ENCODE measurements around the gene URB1.

Gene URB1

DNA sequence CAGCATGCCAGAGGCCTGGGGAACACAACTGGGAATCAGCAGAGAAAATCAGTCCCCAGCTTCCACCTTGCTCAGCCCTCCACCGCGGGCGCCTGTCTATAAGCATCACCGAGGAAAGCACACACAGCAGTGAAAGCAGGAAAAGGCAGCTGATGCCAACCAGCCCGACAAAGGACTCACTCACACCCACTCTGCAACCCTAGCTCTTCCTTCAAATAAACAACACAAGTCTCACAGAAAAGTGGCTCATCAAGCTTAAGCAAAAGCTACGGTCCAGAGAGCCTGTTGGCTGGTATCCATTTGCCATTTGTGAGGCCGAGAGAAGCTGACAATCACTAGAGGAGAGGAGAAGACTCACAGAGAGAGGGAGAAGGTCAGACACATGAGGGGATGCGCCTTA is 67.1 kb downstream of the URB1 start:
- DNase-seq (ENCODE audit: low spot score) = no peak
- TF ChIP-seq, protein P1, sequence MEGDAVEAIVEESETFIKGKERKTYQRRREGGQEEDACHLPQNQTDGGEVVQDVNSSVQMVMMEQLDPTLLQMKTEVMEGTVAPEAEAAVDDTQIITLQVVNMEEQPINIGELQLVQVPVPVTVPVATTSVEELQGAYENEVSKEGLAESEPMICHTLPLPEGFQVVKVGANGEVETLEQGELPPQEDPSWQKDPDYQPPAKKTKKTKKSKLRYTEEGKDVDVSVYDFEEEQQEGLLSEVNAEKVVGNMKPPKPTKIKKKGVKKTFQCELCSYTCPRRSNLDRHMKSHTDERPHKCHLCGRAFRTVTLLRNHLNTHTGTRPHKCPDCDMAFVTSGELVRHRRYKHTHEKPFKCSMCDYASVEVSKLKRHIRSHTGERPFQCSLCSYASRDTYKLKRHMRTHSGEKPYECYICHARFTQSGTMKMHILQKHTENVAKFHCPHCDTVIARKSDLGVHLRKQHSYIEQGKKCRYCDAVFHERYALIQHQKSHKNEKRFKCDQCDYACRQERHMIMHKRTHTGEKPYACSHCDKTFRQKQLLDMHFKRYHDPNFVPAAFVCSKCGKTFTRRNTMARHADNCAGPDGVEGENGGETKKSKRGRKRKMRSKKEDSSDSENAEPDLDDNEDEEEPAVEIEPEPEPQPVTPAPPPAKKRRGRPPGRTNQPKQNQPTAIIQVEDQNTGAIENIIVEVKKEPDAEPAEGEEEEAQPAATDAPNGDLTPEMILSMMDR (conservative IDR thresholded peaks at IDR 0.05; ENCODE audit: low read depth) = no peak
- POLR2A ChIA-PET (ENCODE audit: low non-redundant PET) = interaction anchor here (0.6 kb wide), 1 partner anchor 806 kb away, joined by 4 read pairs; no protein-coding TSS in a partner anchor
- H3K27ac ChIP-seq = no peak overlapping the region
- CTCF ChIA-PET = no interaction called here

DNA sequence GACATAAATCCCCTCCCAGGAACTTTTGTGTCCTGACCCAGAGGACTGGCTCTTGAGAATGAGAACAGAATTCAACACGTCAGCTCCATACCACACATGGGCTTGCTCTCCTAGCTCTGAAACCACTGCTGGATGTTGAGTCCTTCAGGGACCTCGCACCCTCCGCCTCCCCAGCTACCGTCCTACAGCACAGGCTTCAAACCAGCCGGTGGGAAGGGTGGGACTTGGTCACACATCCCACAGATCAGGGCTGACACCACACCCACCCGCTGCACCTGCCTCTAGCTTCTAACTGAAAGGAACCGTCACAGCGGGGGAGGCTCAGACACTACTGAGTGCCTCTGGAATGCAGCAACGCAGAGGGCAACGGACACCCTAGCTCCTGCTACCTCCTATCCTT is 70.1 kb downstream of the URB1 start:
- DNase-seq (ENCODE audit: low spot score) = no peak
- ChIA-PET POLR2A (ENCODE audit: low non-redundant PET) (no interaction called here), CTCF (interaction anchor here (0.6 kb wide), 2 partner anchors 323 to 537 kb away, joined by 3 read pairs; no protein-coding TSS in a partner anchor)
- H3K27ac ChIP-seq = peak overlapping the region; percentile 25
- TF ChIP-seq, protein P1 (conservative IDR thresholded peaks at IDR 0.05; ENCODE audit: low read depth) = no peak

DNA sequence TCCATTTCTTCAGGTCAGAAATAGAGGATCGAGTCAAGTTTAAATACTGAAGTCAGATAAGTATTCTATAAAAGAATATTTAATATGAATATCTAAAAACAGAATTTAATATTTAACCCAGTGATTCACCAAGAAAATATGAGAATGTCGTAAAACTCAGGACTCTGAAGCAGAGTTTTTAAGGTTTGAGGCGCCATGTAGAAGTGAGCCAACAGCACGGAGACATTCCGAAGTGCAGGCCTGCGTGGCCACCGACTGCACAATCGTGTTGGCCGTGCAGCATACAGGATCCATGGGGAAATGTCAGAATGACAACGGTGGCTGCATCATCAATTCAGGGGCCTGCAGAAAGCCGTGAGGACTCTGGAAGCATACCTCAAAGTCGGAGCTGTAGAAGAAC is 70.7 kb downstream of the URB1 start:
- CTCF ChIA-PET = interaction anchor here (0.6 kb wide), 1 partner anchor 536 kb away, joined by 3 read pairs; no protein-coding TSS in a partner anchor
- no peak for DNase-seq (ENCODE audit: low spot score)
- POLR2A ChIA-PET (ENCODE audit: low non-redundant PET) = no interaction called here
- TF ChIP-seq, protein P1 (conservative IDR thresholded peaks at IDR 0.05; ENCODE audit: low read depth) = no peak
- peak overlapping the region; percentile 25 for H3K27ac ChIP-seq

DNA sequence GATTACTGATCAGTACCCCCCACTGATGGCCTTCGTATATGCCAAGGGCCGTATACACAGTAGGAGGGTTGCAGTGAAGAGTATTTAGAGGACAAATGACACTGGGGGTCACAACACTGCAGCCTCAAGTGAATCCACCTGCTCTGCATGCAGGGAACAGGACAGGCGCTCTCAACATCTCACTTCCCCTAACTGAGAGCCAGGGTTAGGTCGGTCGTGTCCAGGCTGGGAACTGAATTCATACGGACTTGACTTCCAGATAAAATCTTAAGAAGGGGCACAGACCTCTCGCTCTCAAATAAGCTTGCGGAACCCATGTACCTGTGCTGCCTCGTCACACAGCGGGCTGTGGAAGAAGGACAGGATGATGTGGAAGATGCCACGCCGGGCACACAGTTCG is 71.3 kb downstream of the URB1 start:
- ChIA-PET CTCF (interaction anchor here (0.6 to 0.7 kb wide), 2 partner anchors 221 to 257 kb away, joined by 3 read pairs; no protein-coding TSS in a partner anchor), POLR2A (ENCODE audit: low non-redundant PET) (no interaction called here)
- H3K27ac ChIP-seq = no peak overlapping the region
- no peak for DNase-seq (ENCODE audit: low spot score)
- TF ChIP-seq, protein P1 (conservative IDR thresholded peaks at IDR 0.05; ENCODE audit: low read depth) = no peak

DNA sequence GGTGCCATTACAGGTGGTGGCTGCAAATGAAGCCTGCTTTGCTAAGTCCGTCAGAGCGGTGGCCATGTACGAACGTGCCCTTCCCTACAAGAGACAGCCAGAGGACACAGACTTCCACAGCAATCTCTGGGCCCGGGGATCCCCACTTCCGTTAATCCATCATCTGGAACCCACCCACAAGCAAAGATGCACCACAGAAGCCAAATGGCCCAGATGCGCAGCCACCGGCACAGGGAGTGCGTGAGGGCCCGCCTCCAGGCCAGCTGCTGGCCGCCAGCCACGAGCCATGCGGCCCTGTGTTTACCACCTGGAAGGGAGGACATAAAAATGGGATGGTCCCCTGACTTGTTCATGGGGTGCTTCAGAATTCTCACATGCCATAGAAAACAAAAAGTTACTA is 72.1 kb downstream of the URB1 start:
- ChIA-PET CTCF (interaction anchor here (0.6 to 0.7 kb wide), 2 partner anchors 222 to 258 kb away, joined by 3 read pairs; no protein-coding TSS in a partner anchor), POLR2A (ENCODE audit: low non-redundant PET) (no interaction called here)
- TF ChIP-seq, protein P1 (conservative IDR thresholded peaks at IDR 0.05; ENCODE audit: low read depth) = no peak
- H3K27ac ChIP-seq = no peak overlapping the region
- no peak for DNase-seq (ENCODE audit: low spot score)

DNA sequence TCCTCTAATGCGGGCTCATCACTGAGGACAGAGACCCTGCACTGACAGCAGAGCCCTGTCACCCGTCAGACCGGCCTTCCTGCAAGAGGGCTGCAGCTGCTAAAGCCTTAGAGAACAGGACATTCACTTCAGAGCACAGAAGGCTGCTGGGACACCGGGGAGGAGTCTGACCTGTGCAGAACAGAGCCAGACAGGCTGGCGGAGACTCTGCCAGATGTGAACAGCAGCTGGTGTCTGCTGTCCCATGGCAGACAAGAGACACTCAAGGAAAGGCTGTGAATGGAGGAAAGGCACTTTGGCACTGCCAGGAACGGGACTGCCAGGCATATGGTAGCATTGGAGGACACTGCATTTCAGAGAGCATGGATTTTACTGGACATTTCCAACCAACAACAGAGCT is 72.8 kb downstream of the URB1 start:
- CTCF ChIA-PET = no interaction called here
- H3K27ac ChIP-seq = no peak overlapping the region
- TF ChIP-seq, protein P1 (conservative IDR thresholded peaks at IDR 0.05; ENCODE audit: low read depth) = no peak
- POLR2A ChIA-PET (ENCODE audit: low non-redundant PET) = no interaction called here
- DNase-seq (ENCODE audit: low spot score) = no peak
